SK-N-SH (cell line): ENCODE measurements around the gene ODF2L.

ENCODE experiments used
- CTCF ChIP-seq: fragments of 200-600 bp; sonication (generic); IDR thresholded peaks from 2 replicates; pipeline ENCODE4 v1.6.1; 2017; ENCODE audit warnings: antibody characterized with exemption, mild to moderate bottlenecking, moderate library complexity
- POLR2AphosphoS5 ChIP-seq: IDR thresholded peaks from 2 replicates; pipeline ENCODE4 v1.6.1; 2012; ENCODE audit warnings: low read depth, low read length

DNA sequence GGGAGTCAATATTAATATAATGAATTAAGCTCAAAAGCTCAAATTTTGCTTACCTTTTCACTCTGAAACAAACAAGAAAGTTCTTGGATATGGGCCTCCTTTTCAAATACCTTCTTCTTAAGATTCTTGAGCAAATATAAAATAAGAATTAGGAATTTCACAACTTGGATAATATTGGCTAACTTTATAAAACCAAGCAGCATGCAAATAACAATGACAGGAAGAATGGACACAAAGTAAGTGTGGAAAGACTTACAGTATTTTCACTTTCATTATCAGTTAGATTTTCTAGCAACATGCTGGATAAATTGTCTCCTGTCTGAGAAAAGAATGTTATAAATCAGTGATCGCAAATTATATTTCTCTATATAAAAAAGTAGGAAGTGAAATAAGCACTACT, 13.2 kb downstream of the ODF2L start:
- TF ChIP-seq POLR2AphosphoS5, result no peak
- TF ChIP-seq CTCF, result no peak
